Fibroblast of gingiva (primary cell): Measurements from ENCODE around the gene CEP131.
A peak's percentile ranks its signal among the peaks of the same experiment; 100 is the strongest.
"Not testable (repeated sequence)": the region's sequence is repeated elsewhere in the genome, so short reads cannot be mapped to it uniquely, and the experiment has no call there.

Experiments used
- DNase-seq: peaks from one replicate; pipeline ENCODE4 v3.0.0-alpha.2; 2011; ENCODE audit warnings: low read depth

Gene CEP131

GRCh38 chr17:81151278-81151677 lies 71.5 kb downstream of the CEP131 start:
- DNase-seq, result no peak

GRCh38 chr17:81150377-81151077 lies 72.2 kb downstream of the CEP131 start:
- DNase-seq, result no peak

GRCh38 chr17:81148986-81149533 lies 73.7 kb downstream of the CEP131 start:
- no peak for DNase-seq

GRCh38 chr17:81148571-81148970 lies 74.2 kb downstream of the CEP131 start:
- DNase-seq, result no peak

GRCh38 chr17:81147701-81148100 lies 75.1 kb downstream of the CEP131 start:
- DNase-seq, result no peak

GRCh38 chr17:81146208-81146607 lies 76.6 kb downstream of the CEP131 start:
- not testable (repeated sequence) for DNase-seq

- no peak for DNase-seq
Observed at GRCh38 chr17:81144423-81144781, 78.4 kb downstream of the CEP131 start.

GRCh38 chr17:81143717-81144422 lies 78.9 kb downstream of the CEP131 start:
- DNase-seq, result no peak

GRCh38 chr17:81143200-81143527 lies 79.6 kb downstream of the CEP131 start:
- no peak for DNase-seq

GRCh38 chr17:81142301-81143199 lies 80.2 kb downstream of the CEP131 start:
- peak; percentile 71 for DNase-seq

GRCh38 chr17:81140695-81141094 lies 82.1 kb downstream of the CEP131 start:
- DNase-seq, result no peak

GRCh38 chr17:81140018-81140417 lies 82.7 kb downstream of the CEP131 start:
- no peak for DNase-seq
